K562 (cell line): ENCODE data around the gene EDN2. TPM values are rescaled to one million over a fixed set of nuclear protein-coding genes. Genes with fewer than 3 reads are reported as not detected.

Source experiments
- ATAC-seq: fragments of 200-7000 bp; cut with Tn5 transposase; 3 replicates; pipeline ENCODE4 v1.9.1; 2020; ENCODE audit warnings: moderate library complexity
- BruUV-seq: library from RNA; stranded (reverse); fragments of 400-500 nt; replicated peaks from 2 replicates; lab custom pipeline; 2021; lab: Mats Ljungman, UMichigan
- CTCF ChIA-PET: fragments of 300-600 bp; formaldehyde crosslinking; extraction: SDS; loops from one replicate; lab custom pipeline; 2021; ENCODE audit warnings: low intra/inter-chr PET ratio; lab: Yijun Ruan, JAX
- POLR2A ChIA-PET: fragments of 300-600, 350-650 bp; sonication (Branson Sonifier 250); formaldehyde crosslinking; extraction: SDS; loops from one replicate; lab custom pipeline; 2021; ENCODE audit warnings: antibody characterized with exemption, inconsistent platforms; lab: Yijun Ruan, JAX
- DNase-seq, 4 experiments: peaks; one replicate each; pipeline versions ENCODE4 v3.0.0 to v3.0.0-alpha.2; 2011 to 2018; ENCODE audit warnings: low spot score in 3 of 4, mixed read lengths in 3 of 4; ENCODE audit errors: extremely low read depth in 1 of 4
- FAIRE-seq: peaks from 2 replicates; lab custom pipeline; 2011; peaks lifted over from hg19 to GRCh38; lab: Jason Lieb, UNC
- H2AFZ ChIP-seq: 2 replicates; pipeline ENCODE4 v1.6.0; 2011; ENCODE audit warnings: low read depth, low read length, control low read depth, inconsistent platforms
- H3K27ac ChIP-seq: fragments of 200-600 bp; 3 replicates; pipeline ENCODE4 v1.8.0; 2011; ENCODE audit warnings: low read depth, mild to moderate bottlenecking, control low read depth, inconsistent platforms, low read length, moderate library complexity, mixed read lengths; ENCODE audit errors: extremely low read depth
- H3K27me3 ChIP-seq, 2 experiments: fragments of 300-600 bp in 1 of 2; 2 replicates in 1 of 2; 3 replicates in 1 of 2; pipeline versions ENCODE4 v1.6.0 to v1.8.0; 2011; ENCODE audit warnings: inconsistent platforms in 2 of 2, low read length in 2 of 2, mild to moderate bottlenecking in 1 of 2, mixed read lengths in 1 of 2, moderate library complexity in 1 of 2; ENCODE audit not compliant: control insufficient read depth in 2 of 2, insufficient read depth in 2 of 2
- H3K36me3 ChIP-seq: fragments of 300-600 bp; 3 replicates; pipeline ENCODE4 v1.8.0; 2011; ENCODE audit warnings: mild to moderate bottlenecking, low read length, inconsistent platforms; ENCODE audit not compliant: control insufficient read depth, insufficient read depth
- H3K4me1 ChIP-seq, 2 experiments: fragments of 200-600 bp in 1 of 2; replicated peaks in 1 of 2; 2 replicates in 1 of 2; 3 replicates in 1 of 2; pipeline versions ENCODE4 v1.5.1 to v1.8.0; 2011; ENCODE audit warnings: inconsistent platforms in 2 of 2, low read length in 2 of 2, mild to moderate bottlenecking in 1 of 2, mixed read lengths in 1 of 2, moderate library complexity in 1 of 2; ENCODE audit not compliant: control insufficient read depth in 2 of 2, insufficient read depth in 2 of 2
- H3K4me2 ChIP-seq: 2 replicates; pipeline ENCODE4 v1.6.1; 2011; ENCODE audit warnings: low read length, control low read depth, inconsistent platforms, mixed read lengths; ENCODE audit not compliant: insufficient read depth
- H3K4me3 ChIP-seq: fragments of 200-600 bp; sonication (generic), shearing (Covaris generic); 2 replicates; pipeline ENCODE4 v1.5.1; 2016; ENCODE audit warnings: control low read depth, inconsistent platforms
- H3K79me2 ChIP-seq: fragments of 200-600 bp; 3 replicates; pipeline ENCODE4 v1.8.0; 2011; ENCODE audit warnings: low read length, inconsistent platforms; ENCODE audit not compliant: control insufficient read depth, insufficient read depth
- H3K9ac ChIP-seq, 2 experiments: 2 replicates each; pipeline versions ENCODE4 v1.6.0 to v1.6.1; 2011; ENCODE audit warnings: low read depth in 2 of 2, low read length in 2 of 2, control low read depth in 1 of 2, inconsistent platforms in 1 of 2, mild to moderate bottlenecking in 1 of 2, mixed read lengths in 1 of 2; ENCODE audit not compliant: insufficient read depth in 1 of 2
- H3K9me1 ChIP-seq: one replicate; pipeline ENCODE4 v1.6.0; 2011; ENCODE audit warnings: inconsistent platforms, mild to moderate bottlenecking, low read length, moderate library complexity; ENCODE audit not compliant: control insufficient read depth, insufficient read depth
- H3K9me3 ChIP-seq: replicated peaks from 2 replicates; pipeline ENCODE4 v1.5.1; 2011; ENCODE audit warnings: low read depth, low read length, inconsistent platforms; ENCODE audit not compliant: control insufficient read depth, insufficient read depth
- H4K20me1 ChIP-seq: replicated peaks from 2 replicates; pipeline ENCODE4 v1.6.1; 2011; ENCODE audit warnings: low read length, inconsistent platforms, mixed read lengths; ENCODE audit not compliant: control insufficient read depth, insufficient read depth
- CHD4 ChIP-seq: fragments of 200-600 bp; sonication (generic); IDR thresholded peaks from 3 replicates; pipeline ENCODE4 v1.6.1; 2012; ENCODE audit warnings: low read depth, mild to moderate bottlenecking, mixed read lengths, low read length, inconsistent platforms; ENCODE audit not compliant: insufficient read depth, insufficient replicate concordance, poor library complexity, severe bottlenecking
- EGR1 ChIP-seq: fragments of 450-650 bp; conservative IDR thresholded peaks from 2 replicates; pipeline ENCODE4 v1.6.1; 2017; ENCODE audit warnings: mild to moderate bottlenecking
- HOXB6 ChIP-seq: fragments of 250-450 bp; sonication (Bioruptor Pico); IDR thresholded peaks from 2 replicates; pipeline ENCODE4 v1.5.1; 2022; ENCODE audit warnings: mild to moderate bottlenecking, borderline replicate concordance
- KDM1A ChIP-seq, 2 experiments: fragments of 450-650 bp; IDR thresholded peaks; 2 replicates each; pipeline ENCODE4 v1.6.1; 2016; ENCODE audit warnings: mild to moderate bottlenecking in 2 of 2
- KLF6 ChIP-seq: fragments of 250-450 bp; sonication (Bioruptor Pico); IDR thresholded peaks from 2 replicates; pipeline ENCODE4 v1.4.0; 2020; ENCODE audit warnings: mild to moderate bottlenecking, moderate library complexity, borderline replicate concordance
- MCM7 ChIP-seq, 2 experiments: fragments of 450-650 bp; IDR thresholded peaks; 2 replicates each; pipeline ENCODE4 v1.6.1; 2016 to 2018
- PHF8 ChIP-seq: fragments of 200-600 bp; sonication (generic); IDR thresholded peaks from 2 replicates; pipeline ENCODE4 v1.6.1; 2012; ENCODE audit warnings: mixed run types, mild to moderate bottlenecking, inconsistent platforms, low read length, moderate library complexity, borderline replicate concordance
- PURB ChIP-seq: sonication (generic); formaldehyde crosslinking; IDR thresholded peaks from 2 replicates; pipeline ENCODE4 v1.9.0; 2021; ENCODE audit warnings: low read depth, mild to moderate bottlenecking, missing genetic modification reagents
- SNAPC5 ChIP-seq: fragments of 250-450 bp; sonication (Bioruptor Pico); IDR thresholded peaks from 2 replicates; pipeline ENCODE4 v1.8.0; 2021; ENCODE audit warnings: moderate library complexity, mild to moderate bottlenecking, inconsistent platforms
- WGBS: fragments of 100-300 bp; shearing (Covaris generic); methylation state at CpG from one replicate; pipeline ENCODE4 v1.1.6; 2016; ENCODE audit warnings: low coverage, mixed read lengths; ENCODE audit not compliant: insufficient coverage; ENCODE audit errors: missing lambda C conversion rate; 5-methylcytosine and 5-hydroxymethylcytosine counted together
- in situ Hi-C: fragments of 300-500 bp; cut with MboI; formaldehyde crosslinking; loops from 4 replicates; pipeline ENCODE4 v1.15.0; 2018; ENCODE audit warnings: inconsistent platforms, mixed read lengths
- intact Hi-C: fragments of 100-400 bp; cut with micrococcal nuclease; formaldehyde crosslinking; loops from 2 replicates; pipeline ENCODE4 v1.14.2; 2022
- polyA plus RNA-seq, 8 experiments: library from polyadenylated mRNA; depleted of rRNA in 4 of 8; stranded (reverse) in 5 of 8; unstranded in 3 of 8; fragments of >200 nt; fragmentation: Nextera tagmentation in 2 of 8; fragmentation: Illumina TruSeq in 1 of 8; extraction: Ambion mirVana in 2 of 8; extraction: Trizol in 1 of 8; gene quantifications; 2 replicates each; pipeline versions ENCODE4 v1.2.1 to v1.2.3, GENCODE V29; 2011 to 2014; ENCODE audit warnings: inconsistent platforms in 1 of 8, missing spikeins in 1 of 8
- total RNA-seq, 7 experiments: library from RNA; depleted of rRNA in 6 of 7; stranded (reverse); fragments of >200 nt in 6 of 7; fragmentation: Illumina TruSeq in 2 of 7; extraction: Trizol in 2 of 7; gene quantifications; 2 replicates each; pipeline versions ENCODE4 v1.2.1 to v1.2.3, GENCODE V29; 2011 to 2021; ENCODE audit warnings: low replicate concordance in 1 of 7
- TF ChIP-seq, protein P1 (sequence below): fragments of 250-450 bp; sonication (Bioruptor Pico); IDR thresholded peaks from 2 replicates; pipeline ENCODE4 v1.5.0; 2022; ENCODE audit warnings: mild to moderate bottlenecking
- TF ChIP-seq, protein P2 (sequence below): sonication (generic); formaldehyde crosslinking; IDR thresholded peaks from 2 replicates; pipeline ENCODE4 v1.5.0; 2020; ENCODE audit warnings: missing genetic modification reagents
- TF ChIP-seq, protein P3 (sequence below): fragments of 450-650 bp; IDR thresholded peaks from one replicate; pipeline ENCODE4 v1.6.1; 2018; ENCODE audit warnings: mild to moderate bottlenecking, moderate library complexity; ENCODE audit not compliant: partially characterized antibody

EDN2 gene
- total and polyA plus RNA-seq, 9 of the 15 experiments (the other 6 are each of a cell fraction or from before 2014, with no cell fraction given) = not detected

GRCh38 chr1:41447995-41448770 is 36.3 kb downstream of the EDN2 start:
- no peak overlapping the region for H2AFZ ChIP-seq
- POLR2A ChIA-PET = no interaction called here
- H3K4me2 ChIP-seq = no peak overlapping the region
- no peak for FAIRE-seq
- intact Hi-C loops = no loop called here
- H3K9me1 ChIP-seq = no peaks in the 10 kb centered on the region
- H3K9me3 ChIP-seq = peaks cover 8% of the 10 kb centered on the region; the same call in 1 of the 2 replicates
- H3K36me3 ChIP-seq = no peaks in the 10 kb centered on the region
- H4K20me1 ChIP-seq = no peaks in the 10 kb centered on the region
- H3K27ac ChIP-seq = no peak overlapping the region
- no TSS peak for BruUV-seq
- peaks cover 2 to 28% of the 10 kb centered on the region in 2 experiments; a peak in 2 of 5 replicates for H3K27me3 ChIP-seq
- TF ChIP-seq, protein P1, sequence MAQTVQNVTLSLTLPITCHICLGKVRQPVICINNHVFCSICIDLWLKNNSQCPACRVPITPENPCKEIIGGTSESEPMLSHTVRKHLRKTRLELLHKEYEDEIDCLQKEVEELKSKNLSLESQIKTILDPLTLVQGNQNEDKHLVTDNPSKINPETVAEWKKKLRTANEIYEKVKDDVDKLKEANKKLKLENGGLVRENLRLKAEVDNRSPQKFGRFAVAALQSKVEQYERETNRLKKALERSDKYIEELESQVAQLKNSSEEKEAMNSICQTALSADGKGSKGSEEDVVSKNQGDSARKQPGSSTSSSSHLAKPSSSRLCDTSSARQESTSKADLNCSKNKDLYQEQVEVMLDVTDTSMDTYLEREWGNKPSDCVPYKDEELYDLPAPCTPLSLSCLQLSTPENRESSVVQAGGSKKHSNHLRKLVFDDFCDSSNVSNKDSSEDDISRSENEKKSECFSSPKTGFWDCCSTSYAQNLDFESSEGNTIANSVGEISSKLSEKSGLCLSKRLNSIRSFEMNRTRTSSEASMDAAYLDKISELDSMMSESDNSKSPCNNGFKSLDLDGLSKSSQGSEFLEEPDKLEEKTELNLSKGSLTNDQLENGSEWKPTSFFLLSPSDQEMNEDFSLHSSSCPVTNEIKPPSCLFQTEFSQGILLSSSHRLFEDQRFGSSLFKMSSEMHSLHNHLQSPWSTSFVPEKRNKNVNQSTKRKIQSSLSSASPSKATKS (CRISPR knock-in tag) = no peak
- TF ChIP-seq, protein P2, sequence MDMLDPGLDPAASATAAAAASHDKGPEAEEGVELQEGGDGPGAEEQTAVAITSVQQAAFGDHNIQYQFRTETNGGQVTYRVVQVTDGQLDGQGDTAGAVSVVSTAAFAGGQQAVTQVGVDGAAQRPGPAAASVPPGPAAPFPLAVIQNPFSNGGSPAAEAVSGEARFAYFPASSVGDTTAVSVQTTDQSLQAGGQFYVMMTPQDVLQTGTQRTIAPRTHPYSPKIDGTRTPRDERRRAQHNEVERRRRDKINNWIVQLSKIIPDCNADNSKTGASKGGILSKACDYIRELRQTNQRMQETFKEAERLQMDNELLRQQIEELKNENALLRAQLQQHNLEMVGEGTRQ (CRISPR knock-in tag) = no peak
- TF ChIP-seq KLF6 (CRISPR knock-in tag) (no peak), HOXB6 (no peak), SNAPC5 (CRISPR knock-in tag) (no peak), PHF8 (no peak), KDM1A (IDR thresholded peaks at IDR 0.05) (no peak), PURB (CRISPR knock-in tag) (no peak), EGR1 (no peak), CHD4 (no peak), MCM7 (IDR thresholded peaks at IDR 0.05) (no peak)
- TF ChIP-seq, protein P3, sequence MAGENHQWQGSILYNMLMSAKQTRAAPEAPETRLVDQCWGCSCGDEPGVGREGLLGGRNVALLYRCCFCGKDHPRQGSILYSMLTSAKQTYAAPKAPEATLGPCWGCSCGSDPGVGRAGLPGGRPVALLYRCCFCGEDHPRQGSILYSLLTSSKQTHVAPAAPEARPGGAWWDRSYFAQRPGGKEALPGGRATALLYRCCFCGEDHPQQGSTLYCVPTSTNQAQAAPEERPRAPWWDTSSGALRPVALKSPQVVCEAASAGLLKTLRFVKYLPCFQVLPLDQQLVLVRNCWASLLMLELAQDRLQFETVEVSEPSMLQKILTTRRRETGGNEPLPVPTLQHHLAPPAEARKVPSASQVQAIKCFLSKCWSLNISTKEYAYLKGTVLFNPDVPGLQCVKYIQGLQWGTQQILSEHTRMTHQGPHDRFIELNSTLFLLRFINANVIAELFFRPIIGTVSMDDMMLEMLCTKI = no peak
- no peak for ATAC-seq
- CTCF ChIA-PET = no interaction called here
- in situ Hi-C loops = no loop called here
- H3K4me3 ChIP-seq = no peak overlapping the region
- no peaks in the 10 kb centered on the region for H3K4me1 ChIP-seq
- 1% methylated on average over 8 of the region's 8 CpGs for WGBS
- no peaks in the 10 kb centered on the region for H3K79me2 ChIP-seq
- no peak overlapping the region for H3K9ac ChIP-seq
- DNase-seq = no peak
